Uterus (tissue), 2 donors: Measurements from ENCODE around the gene GIPC2.

ENCODE experiments used
- CTCF ChIP-seq, 4 experiments: fragments of 200-600 bp in 2 of 4; fragments of 450-650 bp in 2 of 4; sonication (generic) in 2 of 4; IDR thresholded peaks; one replicate each; pipeline ENCODE4 v1.5.1; 2016 to 2019; ENCODE audit warnings: antibody characterized with exemption in 4 of 4, mild to moderate bottlenecking in 2 of 4, moderate library complexity in 1 of 4
- POLR2A ChIP-seq, 2 donors: fragments of 450-650 bp; IDR thresholded peaks; one replicate each; pipeline ENCODE4 v1.6.1; 2016; ENCODE audit warnings: antibody characterized with exemption in 2 of 2, mild to moderate bottlenecking in 1 of 2, moderate library complexity in 1 of 2

- TF ChIP-seq CTCF (IDR thresholded peaks at IDR 0.05) (no peak), POLR2A (IDR thresholded peaks at IDR 0.05) (no peak)
Measured at GRCh38 chr1:78091886-78092285, 46.1 kb downstream of the GIPC2 start.
